GM23338 (cell line): ENCODE measurements around the gene KIF5A. TPM values are rescaled to one million over a fixed set of nuclear protein-coding genes. Genes with fewer than 3 reads are reported as not detected.

Source experiments
- ATAC-seq: fragments of 200-7000 bp; cut with Tn5 transposase; 3 replicates; pipeline ENCODE4 v1.9.1; 2020
- DNase-seq: peaks from one replicate; pipeline ENCODE4 v3.0.0-alpha.2; 2015; ENCODE audit warnings: low spot score
- H2AFZ ChIP-seq: fragments of 200-600 bp; sonication (generic); 2 replicates; pipeline ENCODE4 v1.8.0; 2016; ENCODE audit warnings: antibody characterized with exemption, mild to moderate bottlenecking, moderate library complexity
- H3F3A ChIP-seq: fragments of 200-600 bp; sonication (generic); replicated peaks from 2 replicates; pipeline ENCODE4 v1.8.0; 2017; ENCODE audit warnings: antibody characterized with exemption, mixed run types, low read depth
- H3K27ac ChIP-seq: fragments of 200-600 bp; sonication (generic); 2 replicates; pipeline ENCODE4 v1.6.1; 2016; ENCODE audit warnings: low read depth
- H3K27me3 ChIP-seq: fragments of 200-600 bp; sonication (generic); 2 replicates; pipeline ENCODE4 v1.8.0; 2016; ENCODE audit warnings: mild to moderate bottlenecking, mixed run types, moderate library complexity; ENCODE audit not compliant: insufficient read depth
- H3K36me3 ChIP-seq: fragments of 200-600 bp; sonication (generic); 2 replicates; pipeline ENCODE4 v1.8.0; 2016; ENCODE audit warnings: mild to moderate bottlenecking; ENCODE audit not compliant: insufficient read depth
- H3K4me1 ChIP-seq: fragments of 200-600 bp; sonication (generic); 2 replicates; pipeline ENCODE4 v1.8.0; 2016; ENCODE audit warnings: mild to moderate bottlenecking, moderate library complexity; ENCODE audit not compliant: insufficient read depth
- H3K4me2 ChIP-seq: fragments of 200-600 bp; sonication (generic); 2 replicates; pipeline ENCODE4 v1.7.1; 2017; ENCODE audit warnings: mixed run types
- H3K4me3 ChIP-seq: fragments of 200-600 bp; sonication (generic); 2 replicates; pipeline ENCODE4 v1.6.1; 2016; ENCODE audit warnings: mixed run types
- H3K79me2 ChIP-seq: fragments of 200-600 bp; sonication (generic); replicated peaks from 2 replicates; pipeline ENCODE4 v1.8.0; 2017; ENCODE audit warnings: mild to moderate bottlenecking; ENCODE audit not compliant: insufficient read depth
- H3K9me2 ChIP-seq: fragments of 200-600 bp; sonication (generic); 2 replicates; pipeline ENCODE4 v1.8.0; 2017; ENCODE audit not compliant: insufficient read depth
- H4K20me1 ChIP-seq: fragments of 200-600 bp; sonication (generic); replicated peaks from 2 replicates; pipeline ENCODE4 v1.8.0; 2017; ENCODE audit warnings: mild to moderate bottlenecking; ENCODE audit not compliant: insufficient read depth
- H3K27ac Mint-ChIP-seq: 2 replicates; pipeline ENCODE4 v1.8.0; 2020; ENCODE audit warnings: inconsistent platforms, mild to moderate bottlenecking, moderate library complexity, mixed read lengths
- H3K27me3 Mint-ChIP-seq: 3 replicates; pipeline ENCODE4 v1.8.0; 2022; ENCODE audit warnings: low read depth, mild to moderate bottlenecking, moderate library complexity, mixed read lengths, inconsistent platforms; ENCODE audit not compliant: insufficient read depth, poor library complexity
- H3K36me3 Mint-ChIP-seq: 3 replicates; pipeline ENCODE4 v1.8.0; 2021; ENCODE audit warnings: low read depth, mild to moderate bottlenecking, inconsistent platforms, moderate library complexity, mixed read lengths
- H3K4me1 Mint-ChIP-seq: 3 replicates; pipeline ENCODE4 v1.8.0; 2020; ENCODE audit warnings: mild to moderate bottlenecking, inconsistent platforms, mixed read lengths
- H3K4me3 Mint-ChIP-seq: 3 replicates; pipeline ENCODE4 v1.8.0; 2021; ENCODE audit warnings: moderate library complexity, mild to moderate bottlenecking, inconsistent platforms, mixed read lengths
- H3K9me3 Mint-ChIP-seq: 3 replicates; pipeline ENCODE4 v1.8.0; 2020; ENCODE audit warnings: moderate library complexity, mild to moderate bottlenecking, inconsistent platforms, mixed read lengths
- CREB1 ChIP-seq: fragments of 250-450 bp; sonication (Bioruptor Pico); IDR thresholded peaks from 2 replicates; pipeline ENCODE4 v1.5.0; 2020; ENCODE audit warnings: low read depth, mild to moderate bottlenecking, moderate library complexity
- EZH2phosphoT487 ChIP-seq: fragments of 200-600 bp; sonication (generic); IDR thresholded peaks from one replicate; pipeline ENCODE4 v1.8.1; 2018; ENCODE audit warnings: antibody characterized with exemption; ENCODE audit not compliant: unreplicated experiment
- NANOG ChIP-seq: IDR thresholded peaks from 2 replicates; pipeline ENCODE4 v1.6.1; 2016; ENCODE audit warnings: antibody characterized with exemption, borderline replicate concordance
- STAT1 ChIP-seq: IDR thresholded peaks from one replicate; pipeline ENCODE4 v1.6.1; 2016; ENCODE audit warnings: antibody characterized with exemption; ENCODE audit not compliant: unreplicated experiment
- ZNF114 ChIP-seq: fragments of 250-450 bp; sonication (Bioruptor Pico); IDR thresholded peaks from 2 replicates; pipeline ENCODE4 v1.5.0; 2020; ENCODE audit warnings: mild to moderate bottlenecking, moderate library complexity
- ZNF331 ChIP-seq: fragments of 250-450 bp; sonication (Bioruptor Pico); IDR thresholded peaks from 2 replicates; pipeline ENCODE4 v1.5.0; 2020; ENCODE audit warnings: low read depth, mild to moderate bottlenecking, moderate library complexity
- polyA plus RNA-seq: library from polyadenylated mRNA; unstranded; fragments of >200 nt; fragmentation: Nextera tagmentation; extraction: Ambion mirVana; gene quantifications from 2 replicates; pipeline ENCODE4 v1.2.1, GENCODE V29; 2016
- total RNA-seq: library from RNA; depleted of rRNA; stranded (reverse); fragments of >200 nt; shearing (Covaris generic); gene quantifications from 2 replicates; pipeline ENCODE4 v1.2.3, GENCODE V29; 2014
- TF ChIP-seq, protein P1 (sequence below): fragments of 250-450 bp; sonication (Bioruptor Pico); IDR thresholded peaks from 2 replicates; pipeline ENCODE4 v1.5.0; 2020; ENCODE audit warnings: mild to moderate bottlenecking, moderate library complexity
- TF ChIP-seq, protein P2 (sequence below): IDR thresholded peaks from one replicate; pipeline ENCODE4 v1.6.1; 2018; ENCODE audit warnings: antibody characterized with exemption; ENCODE audit not compliant: unreplicated experiment

KIF5A gene
- total and polyA plus RNA-seq, 2 experiments from 2014 or later: 11.1 to 21.3 TPM

DNA sequence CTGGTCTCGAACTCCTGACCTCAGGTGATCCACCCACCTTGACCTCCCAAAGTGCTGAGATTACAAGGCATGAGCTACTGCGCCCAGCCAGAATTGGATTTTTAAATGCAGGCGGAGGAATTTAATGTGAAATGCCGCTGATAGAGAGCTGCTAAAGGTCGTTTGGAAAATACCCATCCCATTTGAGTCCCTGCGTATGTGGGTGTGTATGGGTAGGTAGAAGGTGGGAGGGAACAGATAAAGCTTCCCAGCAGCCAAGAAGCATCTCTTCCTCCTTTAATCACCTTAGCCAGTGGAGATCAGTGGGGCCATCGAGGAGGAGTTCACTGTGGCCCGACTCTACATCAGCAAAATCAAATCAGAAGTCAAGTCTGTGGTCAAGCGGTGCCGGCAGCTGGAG lies 25.0 kb downstream of the KIF5A start:
- Histone ChIP-seq H3F3A (0 out of 2 replicates have a peak, but pooled peaks cover 2% of the 10 kb centered on the region), H4K20me1 (peaks cover 4% of the 10 kb centered on the region; the same call in 1 of the 2 replicates), H3K27me3 (no peaks in the 10 kb centered on the region), H3K27ac (no peak overlapping the region), H3K4me1 (no peaks in the 10 kb centered on the region), H3K4me2 (no peak overlapping the region), H3K4me3 (no peak overlapping the region), H2AFZ (no peak overlapping the region), H3K79me2 (no peaks in the 10 kb centered on the region), H3K36me3 (peaks cover 9% of the 10 kb centered on the region), H3K9me2 (no peaks in the 10 kb centered on the region)
- Mint-ChIP-seq H3K27ac (no peak overlapping the region), H3K4me1 (no peaks in the 10 kb centered on the region), H3K4me3 (no peak overlapping the region), H3K9me3 (no peaks in the 10 kb centered on the region), H3K36me3 (peaks cover 64% of the 10 kb centered on the region), H3K27me3 (peaks cover 4% of the 10 kb centered on the region)
- ATAC-seq (no peak), DNase-seq (no peak)
- no peak for TF ChIP-seq NANOG
- no peak for TF ChIP-seq STAT1
- TF ChIP-seq CREB1 (CRISPR knock-in tag): no peak
- no peak for TF ChIP-seq ZNF114 (CRISPR knock-in tag)
- TF ChIP-seq EZH2phosphoT487: no peak
- TF ChIP-seq, protein P1, sequence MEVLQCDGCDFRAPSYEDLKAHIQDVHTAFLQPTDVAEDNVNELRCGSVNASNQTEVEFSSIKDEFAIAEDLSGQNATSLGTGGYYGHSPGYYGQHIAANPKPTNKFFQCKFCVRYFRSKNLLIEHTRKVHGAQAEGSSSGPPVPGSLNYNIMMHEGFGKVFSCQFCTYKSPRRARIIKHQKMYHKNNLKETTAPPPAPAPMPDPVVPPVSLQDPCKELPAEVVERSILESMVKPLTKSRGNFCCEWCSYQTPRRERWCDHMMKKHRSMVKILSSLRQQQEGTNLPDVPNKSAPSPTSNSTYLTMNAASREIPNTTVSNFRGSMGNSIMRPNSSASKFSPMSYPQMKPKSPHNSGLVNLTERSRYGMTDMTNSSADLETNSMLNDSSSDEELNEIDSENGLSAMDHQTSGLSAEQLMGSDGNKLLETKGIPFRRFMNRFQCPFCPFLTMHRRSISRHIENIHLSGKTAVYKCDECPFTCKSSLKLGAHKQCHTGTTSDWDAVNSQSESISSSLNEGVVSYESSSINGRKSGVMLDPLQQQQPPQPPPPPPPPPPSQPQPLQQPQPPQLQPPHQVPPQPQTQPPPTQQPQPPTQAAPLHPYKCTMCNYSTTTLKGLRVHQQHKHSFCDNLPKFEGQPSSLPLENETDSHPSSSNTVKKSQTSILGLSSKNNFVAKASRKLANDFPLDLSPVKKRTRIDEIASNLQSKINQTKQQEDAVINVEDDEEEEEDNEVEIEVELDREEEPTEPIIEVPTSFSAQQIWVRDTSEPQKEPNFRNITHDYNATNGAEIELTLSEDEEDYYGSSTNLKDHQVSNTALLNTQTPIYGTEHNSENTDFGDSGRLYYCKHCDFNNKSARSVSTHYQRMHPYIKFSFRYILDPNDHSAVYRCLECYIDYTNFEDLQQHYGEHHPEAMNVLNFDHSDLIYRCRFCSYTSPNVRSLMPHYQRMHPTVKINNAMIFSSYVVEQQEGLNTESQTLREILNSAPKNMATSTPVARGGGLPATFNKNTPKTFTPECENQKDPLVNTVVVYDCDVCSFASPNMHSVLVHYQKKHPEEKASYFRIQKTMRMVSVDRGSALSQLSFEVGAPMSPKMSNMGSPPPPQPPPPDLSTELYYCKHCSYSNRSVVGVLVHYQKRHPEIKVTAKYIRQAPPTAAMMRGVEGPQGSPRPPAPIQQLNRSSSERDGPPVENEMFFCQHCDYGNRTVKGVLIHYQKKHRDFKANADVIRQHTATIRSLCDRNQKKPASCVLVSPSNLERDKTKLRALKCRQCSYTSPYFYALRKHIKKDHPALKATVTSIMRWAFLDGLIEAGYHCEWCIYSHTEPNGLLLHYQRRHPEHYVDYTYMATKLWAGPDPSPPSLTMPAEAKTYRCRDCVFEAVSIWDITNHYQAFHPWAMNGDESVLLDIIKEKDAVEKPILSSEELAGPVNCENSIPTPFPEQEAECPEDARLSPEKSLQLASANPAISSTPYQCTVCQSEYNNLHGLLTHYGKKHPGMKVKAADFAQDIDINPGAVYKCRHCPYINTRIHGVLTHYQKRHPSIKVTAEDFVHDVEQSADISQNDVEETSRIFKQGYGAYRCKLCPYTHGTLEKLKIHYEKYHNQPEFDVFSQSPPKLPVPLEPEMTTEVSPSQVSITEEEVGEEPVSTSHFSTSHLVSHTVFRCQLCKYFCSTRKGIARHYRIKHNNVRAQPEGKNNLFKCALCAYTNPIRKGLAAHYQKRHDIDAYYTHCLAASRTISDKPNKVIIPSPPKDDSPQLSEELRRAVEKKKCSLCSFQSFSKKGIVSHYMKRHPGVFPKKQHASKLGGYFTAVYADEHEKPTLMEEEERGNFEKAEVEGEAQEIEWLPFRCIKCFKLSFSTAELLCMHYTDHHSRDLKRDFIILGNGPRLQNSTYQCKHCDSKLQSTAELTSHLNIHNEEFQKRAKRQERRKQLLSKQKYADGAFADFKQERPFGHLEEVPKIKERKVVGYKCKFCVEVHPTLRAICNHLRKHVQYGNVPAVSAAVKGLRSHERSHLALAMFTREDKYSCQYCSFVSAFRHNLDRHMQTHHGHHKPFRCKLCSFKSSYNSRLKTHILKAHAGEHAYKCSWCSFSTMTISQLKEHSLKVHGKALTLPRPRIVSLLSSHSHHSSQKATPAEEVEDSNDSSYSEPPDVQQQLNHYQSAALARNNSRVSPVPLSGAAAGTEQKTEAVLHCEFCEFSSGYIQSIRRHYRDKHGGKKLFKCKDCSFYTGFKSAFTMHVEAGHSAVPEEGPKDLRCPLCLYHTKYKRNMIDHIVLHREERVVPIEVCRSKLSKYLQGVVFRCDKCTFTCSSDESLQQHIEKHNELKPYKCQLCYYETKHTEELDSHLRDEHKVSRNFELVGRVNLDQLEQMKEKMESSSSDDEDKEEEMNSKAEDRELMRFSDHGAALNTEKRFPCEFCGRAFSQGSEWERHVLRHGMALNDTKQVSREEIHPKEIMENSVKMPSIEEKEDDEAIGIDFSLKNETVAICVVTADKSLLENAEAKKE (CRISPR knock-in tag): no peak
- TF ChIP-seq, protein P2, sequence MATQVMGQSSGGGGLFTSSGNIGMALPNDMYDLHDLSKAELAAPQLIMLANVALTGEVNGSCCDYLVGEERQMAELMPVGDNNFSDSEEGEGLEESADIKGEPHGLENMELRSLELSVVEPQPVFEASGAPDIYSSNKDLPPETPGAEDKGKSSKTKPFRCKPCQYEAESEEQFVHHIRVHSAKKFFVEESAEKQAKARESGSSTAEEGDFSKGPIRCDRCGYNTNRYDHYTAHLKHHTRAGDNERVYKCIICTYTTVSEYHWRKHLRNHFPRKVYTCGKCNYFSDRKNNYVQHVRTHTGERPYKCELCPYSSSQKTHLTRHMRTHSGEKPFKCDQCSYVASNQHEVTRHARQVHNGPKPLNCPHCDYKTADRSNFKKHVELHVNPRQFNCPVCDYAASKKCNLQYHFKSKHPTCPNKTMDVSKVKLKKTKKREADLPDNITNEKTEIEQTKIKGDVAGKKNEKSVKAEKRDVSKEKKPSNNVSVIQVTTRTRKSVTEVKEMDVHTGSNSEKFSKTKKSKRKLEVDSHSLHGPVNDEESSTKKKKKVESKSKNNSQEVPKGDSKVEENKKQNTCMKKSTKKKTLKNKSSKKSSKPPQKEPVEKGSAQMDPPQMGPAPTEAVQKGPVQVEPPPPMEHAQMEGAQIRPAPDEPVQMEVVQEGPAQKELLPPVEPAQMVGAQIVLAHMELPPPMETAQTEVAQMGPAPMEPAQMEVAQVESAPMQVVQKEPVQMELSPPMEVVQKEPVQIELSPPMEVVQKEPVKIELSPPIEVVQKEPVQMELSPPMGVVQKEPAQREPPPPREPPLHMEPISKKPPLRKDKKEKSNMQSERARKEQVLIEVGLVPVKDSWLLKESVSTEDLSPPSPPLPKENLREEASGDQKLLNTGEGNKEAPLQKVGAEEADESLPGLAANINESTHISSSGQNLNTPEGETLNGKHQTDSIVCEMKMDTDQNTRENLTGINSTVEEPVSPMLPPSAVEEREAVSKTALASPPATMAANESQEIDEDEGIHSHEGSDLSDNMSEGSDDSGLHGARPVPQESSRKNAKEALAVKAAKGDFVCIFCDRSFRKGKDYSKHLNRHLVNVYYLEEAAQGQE: no peak
- TF ChIP-seq ZNF331 (CRISPR knock-in tag): no peak
